HS-5 (cell line): ENCODE results near the gene SLC12A8.

Experiments used
- DNase-seq: peaks from one replicate; pipeline ENCODE4 v3.0.0-alpha.2; 2012; ENCODE audit warnings: low read depth

The SLC12A8 gene

GRCh38 chr3:125154110-125154509 is 58.4 kb downstream of the SLC12A8 start:
- no peak for DNase-seq

GRCh38 chr3:125152951-125153350 is 59.6 kb downstream of the SLC12A8 start:
- DNase-seq, result no peak

- DNase-seq, result no peak
Measured at GRCh38 chr3:125151916-125152315, 60.6 kb downstream of the SLC12A8 start.

GRCh38 chr3:125151442-125151817 is 61.1 kb downstream of the SLC12A8 start:
- no peak for DNase-seq

- no peak for DNase-seq
Measured at GRCh38 chr3:125150525-125151441, 61.8 kb downstream of the SLC12A8 start.

- no peak for DNase-seq
Measured at GRCh38 chr3:125149462-125149861, 63.1 kb downstream of the SLC12A8 start.

- no peak for DNase-seq
Measured at GRCh38 chr3:125148836-125149235, 63.7 kb downstream of the SLC12A8 start.

GRCh38 chr3:125148016-125148812 is 64.3 kb downstream of the SLC12A8 start:
- no peak for DNase-seq

- no peak for DNase-seq
Measured at GRCh38 chr3:125147491-125147820, 65.1 kb downstream of the SLC12A8 start.

GRCh38 chr3:125146626-125147490 is 65.7 kb downstream of the SLC12A8 start:
- DNase-seq, result no peak

GRCh38 chr3:125145751-125146475 is 66.6 kb downstream of the SLC12A8 start:
- no peak for DNase-seq

- no peak for DNase-seq
Measured at GRCh38 chr3:125144653-125145314, 67.8 kb downstream of the SLC12A8 start.

- DNase-seq, result no peak
Measured at GRCh38 chr3:125143982-125144652, 68.4 kb downstream of the SLC12A8 start.

- DNase-seq, result no peak
Measured at GRCh38 chr3:125143538-125143937, 69.0 kb downstream of the SLC12A8 start.

- no peak for DNase-seq
Measured at GRCh38 chr3:125142940-125143339, 69.6 kb downstream of the SLC12A8 start.

GRCh38 chr3:125142420-125142778 is 70.1 kb downstream of the SLC12A8 start:
- DNase-seq, result no peak

- DNase-seq, result no peak
Measured at GRCh38 chr3:125141596-125142419, 70.7 kb downstream of the SLC12A8 start.

- no peak for DNase-seq
Measured at GRCh38 chr3:125140818-125141595, 71.5 kb downstream of the SLC12A8 start.
